Body of pancreas (tissue), 4 donors: Measurements from ENCODE around the gene EML5. TPM values are rescaled to one million over a fixed set of nuclear protein-coding genes. Genes with fewer than 3 reads are reported as not detected.

ENCODE experiments used
- ATAC-seq: fragments of 150-250 bp; one replicate; pipeline ENCODE4 v1.9.1; 2016
- DNase-seq, 4 donors: peaks; one replicate each; pipeline ENCODE4 v3.0.0-alpha.2; 2019
- H3K27ac ChIP-seq, 4 donors: fragments of 200-600 bp; sonication (generic); 1 replicate in 3 of 4; 2 replicates in 1 of 4; pipeline versions ENCODE4 v1.5.1 to v1.6.1; 2016 to 2019; ENCODE audit warnings: mild to moderate bottlenecking in 1 of 4, mixed read lengths in 1 of 4, moderate library complexity in 1 of 4
- H3K27me3 ChIP-seq, 2 donors: fragments of 200-600 bp; sonication (generic); one replicate each; pipeline ENCODE4 v1.6.0; 2016; ENCODE audit warnings: mild to moderate bottlenecking in 1 of 2
- H3K36me3 ChIP-seq, 2 donors: fragments of 200-600 bp; sonication (generic); replicated peaks in 1 of 2; 2 replicates each; pipeline ENCODE4 v1.5.1; 2016; ENCODE audit warnings: low read depth in 2 of 2; ENCODE audit not compliant: insufficient read depth in 1 of 2
- H3K4me1 ChIP-seq: fragments of 200-600 bp; sonication (generic); one replicate; pipeline ENCODE4 v1.6.0; 2016
- H3K4me3 ChIP-seq, 2 donors: fragments of 200-600 bp; sonication (generic); 1 replicate in 1 of 2; 2 replicates in 1 of 2; pipeline ENCODE4 v1.5.1; 2016 to 2019
- H3K9me3 ChIP-seq, 3 donors: fragments of 200-600 bp; sonication (generic); 1 replicate in 2 of 3; 2 replicates in 1 of 3; pipeline ENCODE4 v1.5.1; 2016
- CTCF ChIP-seq, 7 experiments: fragments of 450-650 bp in 4 of 7; fragments of 200-600 bp in 3 of 7; sonication (generic) in 3 of 7; IDR thresholded peaks; one replicate each; pipeline ENCODE4 v1.5.1; 2016 to 2019; ENCODE audit warnings: antibody characterized with exemption in 7 of 7
- POLR2A ChIP-seq, 3 donors: fragments of 450-650 bp; IDR thresholded peaks; one replicate each; pipeline ENCODE4 v1.6.1; 2016; ENCODE audit warnings: antibody characterized with exemption in 3 of 3, mild to moderate bottlenecking in 2 of 3
- WGBS, 2 donors: methylation state at CpG; one replicate each; pipeline ENCODE4 v1.1.5; 2017; 5-methylcytosine and 5-hydroxymethylcytosine counted together
- intact Hi-C: fragments of 100-400 bp; cut with DNase I; formaldehyde crosslinking; loops from one replicate; pipeline ENCODE4 v1.15.1; 2023
- total RNA-seq, 2 donors: library from RNA; depleted of rRNA; stranded (reverse); fragments of >200 nt; gene quantifications; one replicate each; pipeline ENCODE4 v1.1.0, GENCODE V29; 2016

EML5 gene
- total RNA-seq, 2 donors from 2014 or later, result 2.9 to 3.3 TPM

GRCh38 chr14:88667555-88668273 is 125.0 kb downstream of the EML5 start:
- H3K27me3 ChIP-seq, result no peaks in the 10 kb centered on the region
- no peak overlapping the region for H3K27ac ChIP-seq
- no peaks in the 10 kb centered on the region for H3K4me1 ChIP-seq
- WGBS, 2 donors, result 30 to 48% methylated on average over 4 of the region's 4 CpGs
- H3K4me3 ChIP-seq, result no peak overlapping the region
- no peaks in the 10 kb centered on the region for H3K36me3 ChIP-seq
- ATAC-seq (peak; percentile 90), DNase-seq (peak; percentile 44 to 70 (median 62))
- H3K9me3 ChIP-seq, result no peaks in the 10 kb centered on the region
- intact Hi-C loops, result loop anchor here (5.0 kb wide), 1 partner anchor 200 kb away; no protein-coding TSS in a partner anchor
- TF ChIP-seq CTCF (IDR thresholded peaks at IDR 0.05), result peak; percentile 67 to 86 (median 78)
- TF ChIP-seq POLR2A (IDR thresholded peaks at IDR 0.05), result no peak

GRCh38 chr14:88660056-88660455 is 132.7 kb downstream of the EML5 start:
- no peaks in the 10 kb centered on the region for H3K36me3 ChIP-seq
- no peaks in the 10 kb centered on the region for H3K27me3 ChIP-seq
- no peak for DNase-seq
- H3K27ac ChIP-seq, result no peak overlapping the region
- ATAC-seq, result no peak
- no peak overlapping the region for H3K4me3 ChIP-seq
- intact Hi-C loops, result no loop called here
- no peaks in the 10 kb centered on the region for H3K4me1 ChIP-seq
- no peaks in the 10 kb centered on the region for H3K9me3 ChIP-seq
- WGBS, 2 donors, result 87% methylated on average over 5 of the region's 5 CpGs
- TF ChIP-seq POLR2A (IDR thresholded peaks at IDR 0.05) (no peak), CTCF (IDR thresholded peaks at IDR 0.05) (no peak)

- 85 to 86% methylated on average over 1 of the region's 1 CpG for WGBS, 2 donors
- intact Hi-C loops, result no loop called here
- Histone ChIP-seq H3K27ac (no peak overlapping the region), H3K36me3 (no peaks in the 10 kb centered on the region), H3K4me1 (no peaks in the 10 kb centered on the region), H3K27me3 (no peaks in the 10 kb centered on the region), H3K9me3 (peaks cover 0 to 2% (median 0%) of the 10 kb centered on the region in 3 donors), H3K4me3 (no peak overlapping the region)
- ATAC-seq (no peak), DNase-seq (no peak)
- TF ChIP-seq CTCF (IDR thresholded peaks at IDR 0.05), result no peak
- TF ChIP-seq POLR2A (IDR thresholded peaks at IDR 0.05), result no peak
Measured at GRCh38 chr14:88639221-88639620, 153.5 kb downstream of the EML5 start.

- no peak for ATAC-seq
Measured at GRCh38 chr14:88632512-88632911, 160.2 kb downstream of the EML5 start.

More at GRCh38 chr14:88632512-88632911, 160.2 kb downstream of the EML5 start:
- H3K4me3 ChIP-seq, result no peak overlapping the region
- 67 to 74% methylated on average over 2 of the region's 2 CpGs for WGBS, 2 donors
- no peaks in the 10 kb centered on the region for H3K4me1 ChIP-seq
- no peaks in the 10 kb centered on the region for H3K27me3 ChIP-seq
- H3K36me3 ChIP-seq, result no peaks in the 10 kb centered on the region
- TF ChIP-seq CTCF (IDR thresholded peaks at IDR 0.05) (no peak), POLR2A (IDR thresholded peaks at IDR 0.05) (no peak)
- H3K27ac ChIP-seq, result no peak overlapping the region
- intact Hi-C loops, result no loop called here
- DNase-seq, result no peak
- H3K9me3 ChIP-seq, result no peaks in the 10 kb centered on the region
